ENCODE results near the gene RAPGEF1.

The RAPGEF1 gene

GRCh38 chr9:131641618-131642495 is 98.0 kb downstream of the RAPGEF1 start:
- FAIRE-seq, result no peak

- no peak for FAIRE-seq
Measured at GRCh38 chr9:131640438-131641137, 99.3 kb downstream of the RAPGEF1 start.

- no peak for FAIRE-seq
Measured at GRCh38 chr9:131639769-131640437, 100.0 kb downstream of the RAPGEF1 start.

GRCh38 chr9:131636593-131636992 is 103.3 kb downstream of the RAPGEF1 start:
- FAIRE-seq, result no peak

GRCh38 chr9:131635892-131636291 is 104.0 kb downstream of the RAPGEF1 start:
- FAIRE-seq, result no peak

GRCh38 chr9:131635285-131635684 is 104.6 kb downstream of the RAPGEF1 start:
- FAIRE-seq, result no peak

- no peak for FAIRE-seq
Measured at GRCh38 chr9:131633491-131634031, 106.3 kb downstream of the RAPGEF1 start.

- no peak for FAIRE-seq
Measured at GRCh38 chr9:131631306-131631705, 108.6 kb downstream of the RAPGEF1 start.

GRCh38 chr9:131630205-131630831 is 109.6 kb downstream of the RAPGEF1 start:
- no peak for FAIRE-seq

- FAIRE-seq, result no peak
Measured at GRCh38 chr9:131629825-131630204, 110.1 kb downstream of the RAPGEF1 start.

GRCh38 chr9:131629226-131629500 is 110.7 kb downstream of the RAPGEF1 start:
- no peak for FAIRE-seq

- no peak for FAIRE-seq
Measured at GRCh38 chr9:131628459-131629225, 111.2 kb downstream of the RAPGEF1 start.

- FAIRE-seq, result no peak
Measured at GRCh38 chr9:131627648-131628458, 112.0 kb downstream of the RAPGEF1 start.

- FAIRE-seq, result no peak
Measured at GRCh38 chr9:131627326-131627647, 112.6 kb downstream of the RAPGEF1 start.

GRCh38 chr9:131625790-131626670 is 113.8 kb downstream of the RAPGEF1 start:
- no peak for FAIRE-seq

GRCh38 chr9:131625508-131625787 is 114.4 kb downstream of the RAPGEF1 start:
- FAIRE-seq, result no peak

- FAIRE-seq, result no peak
Measured at GRCh38 chr9:131624636-131625507, 115.0 kb downstream of the RAPGEF1 start.

GRCh38 chr9:131623655-131624330 is 116.1 kb downstream of the RAPGEF1 start:
- FAIRE-seq, result no peak

GRCh38 chr9:131622523-131622922 is 117.4 kb downstream of the RAPGEF1 start:
- FAIRE-seq, result no peak
